ENCODE results near the gene PDE11A.

- no peak for TF ChIP-seq EZH2phosphoT487 (IDR thresholded peaks at IDR 0.05; ENCODE audit: insufficient read depth, low read depth)
- no peak for TF ChIP-seq EZH2 (IDR thresholded peaks at IDR 0.05; ENCODE audit: insufficient read depth, poor library complexity, severe bottlenecking)
These were observed 378.8 kb downstream of the PDE11A start for GRCh38 chr2:177693658-177694339.

Measured in GM23248 (cell line).